ENCODE measurements around the gene THSD4. TPM values are rescaled to one million over a fixed set of nuclear protein-coding genes. Genes with fewer than 3 reads are reported as not detected.
A peak's percentile ranks its signal among the peaks of the same experiment; 100 is the strongest.

The THSD4 gene
- total and polyA plus RNA-seq, 8 donors, result 15.7 to 43.3 (median 19.1) TPM

- Histone ChIP-seq H3K4me3 (no peak overlapping the region), H3K27ac (no peak overlapping the region), H3K4me1 (peaks cover 0 to 4% of the 10 kb centered on the region in 2 donors), H3K27me3 (no peaks in the 10 kb centered on the region), H3K36me3 (no peaks in the 10 kb centered on the region), H3K9me3 (no peaks in the 10 kb centered on the region)
- DNase-seq (no peak), ATAC-seq (no peak)
- intact Hi-C loops (cut with DNase I), result no loop called here
- no peak for TF ChIP-seq CTCF (IDR thresholded peaks at IDR 0.05)
Measured at GRCh38 chr15:71275566-71276335, 160.5 kb downstream of the THSD4 start.

GRCh38 chr15:71276336-71276665 lies 161.0 kb downstream of the THSD4 start:
- intact Hi-C loops (cut with DNase I), result no loop called here
- no peak for ATAC-seq
- peaks cover 0 to 4% of the 10 kb centered on the region in 2 donors for H3K4me1 ChIP-seq

GRCh38 chr15:71278989-71279756 lies 163.9 kb downstream of the THSD4 start:
- Histone ChIP-seq H3K9me3 (no peaks in the 10 kb centered on the region), H3K27ac (peak overlapping the region; percentile 55 to 56), H3K4me3 (no peak overlapping the region), H3K36me3 (no peaks in the 10 kb centered on the region), H3K27me3 (no peaks in the 10 kb centered on the region), H3K4me1 (peaks cover 0 to 4% of the 10 kb centered on the region in 2 donors)
- DNase-seq (peak in 3 of 4 donors; percentile 39 to 83 (median 77)), ATAC-seq (peak; percentile 81)
- intact Hi-C loops (cut with DNase I), result no loop called here
- no peak for TF ChIP-seq CTCF (IDR thresholded peaks at IDR 0.05)

More at GRCh38 chr15:71276336-71276665, 161.0 kb downstream of the THSD4 start:
- Histone ChIP-seq H3K9me3 (no peaks in the 10 kb centered on the region), H3K36me3 (no peaks in the 10 kb centered on the region), H3K27ac (no peak overlapping the region), H3K27me3 (no peaks in the 10 kb centered on the region), H3K4me3 (no peak overlapping the region)
- DNase-seq, result no peak
- no peak for TF ChIP-seq CTCF (IDR thresholded peaks at IDR 0.05)

GRCh38 chr15:71279757-71280141 lies 164.5 kb downstream of the THSD4 start:
- H3K27ac ChIP-seq, result peak overlapping the region; percentile 55 to 56
- intact Hi-C loops (cut with DNase I), result no loop called here

More at GRCh38 chr15:71279757-71280141, 164.5 kb downstream of the THSD4 start:
- no peaks in the 10 kb centered on the region for H3K36me3 ChIP-seq
- no peak overlapping the region for H3K4me3 ChIP-seq
- DNase-seq (no peak), ATAC-seq (peak; percentile 11)
- H3K4me1 ChIP-seq, result peaks cover 0 to 4% of the 10 kb centered on the region in 2 donors
- no peak for TF ChIP-seq CTCF (IDR thresholded peaks at IDR 0.05)
- no peaks in the 10 kb centered on the region for H3K9me3 ChIP-seq
- no peaks in the 10 kb centered on the region for H3K27me3 ChIP-seq
